ENCODE results near the gene PARK7. TPM values are rescaled to one million over a fixed set of nuclear protein-coding genes. Genes with fewer than 3 reads are reported as not detected.

The PARK7 gene
- total RNA-seq, 1 experiment from 2014 or later, result 352 TPM

DNA sequence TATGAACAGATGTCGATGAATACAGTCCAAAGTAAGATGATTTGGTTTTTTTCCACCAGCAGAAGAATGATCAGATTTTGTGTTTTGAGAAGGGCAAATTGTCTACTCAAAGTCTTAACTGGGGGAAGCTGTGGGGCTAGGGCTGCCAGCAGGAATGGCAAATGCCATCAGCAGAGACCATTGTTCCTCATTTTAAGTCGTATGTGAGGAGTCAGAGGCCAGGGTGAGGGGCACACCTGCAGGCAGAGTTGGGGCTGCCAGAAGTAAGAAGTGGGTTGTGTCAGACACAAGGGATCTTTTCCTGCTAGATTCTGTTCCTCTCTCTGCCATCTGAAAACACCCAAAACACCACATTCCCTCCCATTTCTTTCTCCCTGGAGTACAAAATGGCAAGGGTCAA lies 8.7 kb downstream of the PARK7 start:
- TF ChIP-seq EZH2 (IDR thresholded peaks at IDR 0.05; ENCODE audit: borderline replicate concordance, low read depth, low read length, poor library complexity, severe bottlenecking), result no peak
- TF ChIP-seq, protein P1, sequence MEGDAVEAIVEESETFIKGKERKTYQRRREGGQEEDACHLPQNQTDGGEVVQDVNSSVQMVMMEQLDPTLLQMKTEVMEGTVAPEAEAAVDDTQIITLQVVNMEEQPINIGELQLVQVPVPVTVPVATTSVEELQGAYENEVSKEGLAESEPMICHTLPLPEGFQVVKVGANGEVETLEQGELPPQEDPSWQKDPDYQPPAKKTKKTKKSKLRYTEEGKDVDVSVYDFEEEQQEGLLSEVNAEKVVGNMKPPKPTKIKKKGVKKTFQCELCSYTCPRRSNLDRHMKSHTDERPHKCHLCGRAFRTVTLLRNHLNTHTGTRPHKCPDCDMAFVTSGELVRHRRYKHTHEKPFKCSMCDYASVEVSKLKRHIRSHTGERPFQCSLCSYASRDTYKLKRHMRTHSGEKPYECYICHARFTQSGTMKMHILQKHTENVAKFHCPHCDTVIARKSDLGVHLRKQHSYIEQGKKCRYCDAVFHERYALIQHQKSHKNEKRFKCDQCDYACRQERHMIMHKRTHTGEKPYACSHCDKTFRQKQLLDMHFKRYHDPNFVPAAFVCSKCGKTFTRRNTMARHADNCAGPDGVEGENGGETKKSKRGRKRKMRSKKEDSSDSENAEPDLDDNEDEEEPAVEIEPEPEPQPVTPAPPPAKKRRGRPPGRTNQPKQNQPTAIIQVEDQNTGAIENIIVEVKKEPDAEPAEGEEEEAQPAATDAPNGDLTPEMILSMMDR (conservative IDR thresholded peaks at IDR 0.05; ENCODE audit: low read depth, low read length), result no peak
- intact Hi-C loops (cut with micrococcal nuclease; ENCODE audit: unreplicated experiment), result no loop called here
- BruUV-seq (replicated peaks), result no TSS peak

DNA sequence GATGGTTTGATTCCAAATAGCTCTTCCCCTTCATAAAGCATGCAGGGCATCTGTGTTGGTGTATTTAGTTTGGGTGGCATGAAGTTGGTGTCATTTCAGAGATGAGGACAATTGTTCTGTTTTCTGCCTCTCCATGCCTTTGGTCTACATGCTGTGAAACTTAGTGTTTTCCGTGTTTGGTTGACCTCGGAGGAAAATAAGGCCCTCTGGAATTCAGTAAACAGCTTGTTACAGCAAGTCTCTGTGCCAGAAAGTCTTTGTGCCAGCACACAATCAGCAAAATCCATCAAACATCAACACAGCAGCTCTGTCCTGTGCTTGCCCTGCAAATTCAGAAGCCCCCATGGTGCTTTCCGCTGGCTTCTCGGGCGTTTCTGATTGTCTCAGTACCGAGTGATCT lies 9.5 kb downstream of the PARK7 start:
- H3K27me3 ChIP-seq (replicated peaks; ENCODE audit: insufficient read depth, low read depth, low read length, poor library complexity), result no peaks in the 10 kb centered on the region
- ChIA-PET POLR2A (ENCODE audit: low non-redundant PET) (no interaction called here), CTCF (no interaction called here)
- no peak for DNase-seq (ENCODE audit: low spot score)
- no peaks in the 10 kb centered on the region for H3K4me1 ChIP-seq (ENCODE audit: insufficient read depth, low read length, poor library complexity, severe bottlenecking)
- H3K4me3 ChIP-seq (ENCODE audit: low read depth, low read length, poor library complexity, severe bottlenecking), result no peak overlapping the region
- BruUV-seq (replicated peaks), result no TSS peak
- TF ChIP-seq EZH2 (IDR thresholded peaks at IDR 0.05; ENCODE audit: borderline replicate concordance, low read depth, low read length, poor library complexity, severe bottlenecking), result no peak
- TF ChIP-seq, protein P1 (conservative IDR thresholded peaks at IDR 0.05; ENCODE audit: low read depth, low read length), result no peak
- H3K27ac ChIP-seq (ENCODE audit: low read depth, low read length, poor library complexity, severe bottlenecking), result no peak overlapping the region
- peaks cover 69% of the 10 kb centered on the region for H3K36me3 ChIP-seq (ENCODE audit: insufficient read depth, low read length, poor library complexity, severe bottlenecking)
- no peaks in the 10 kb centered on the region for H3K9me3 ChIP-seq (ENCODE audit: low read depth, low read length, poor library complexity, severe bottlenecking)
- intact Hi-C loops (cut with micrococcal nuclease; ENCODE audit: unreplicated experiment), result no loop called here

More for the DNA sequence above, 8.7 kb downstream of the PARK7 start:
- ChIA-PET POLR2A (ENCODE audit: low non-redundant PET) (no interaction called here), CTCF (no interaction called here)
- no peaks in the 10 kb centered on the region for H3K9me3 ChIP-seq (ENCODE audit: low read depth, low read length, poor library complexity, severe bottlenecking)
- H3K4me3 ChIP-seq (ENCODE audit: low read depth, low read length, poor library complexity, severe bottlenecking), result no peak overlapping the region
- no peak for DNase-seq (ENCODE audit: low spot score)
- H3K27ac ChIP-seq (ENCODE audit: low read depth, low read length, poor library complexity, severe bottlenecking), result no peak overlapping the region
- peaks cover 75% of the 10 kb centered on the region for H3K36me3 ChIP-seq (ENCODE audit: insufficient read depth, low read length, poor library complexity, severe bottlenecking)
- no peaks in the 10 kb centered on the region for H3K4me1 ChIP-seq (ENCODE audit: insufficient read depth, low read length, poor library complexity, severe bottlenecking)
- no peaks in the 10 kb centered on the region for H3K27me3 ChIP-seq (replicated peaks; ENCODE audit: insufficient read depth, low read depth, low read length, poor library complexity)

GRCh38 chr1:7972285-7972684 lies 10.8 kb downstream of the PARK7 start:
- ChIA-PET CTCF (no interaction called here), POLR2A (ENCODE audit: low non-redundant PET) (interaction anchor here (0.7 kb wide), 1 partner anchor 13 kb away, joined by 3 read pairs; no protein-coding TSS in a partner anchor)
- DNase-seq (ENCODE audit: low spot score), result no peak
- Histone ChIP-seq H3K4me1 (ENCODE audit: insufficient read depth, low read length, poor library complexity, severe bottlenecking) (no peaks in the 10 kb centered on the region), H3K27me3 (replicated peaks; ENCODE audit: insufficient read depth, low read depth, low read length, poor library complexity) (no peaks in the 10 kb centered on the region), H3K4me3 (ENCODE audit: low read depth, low read length, poor library complexity, severe bottlenecking) (no peak overlapping the region), H3K9me3 (ENCODE audit: low read depth, low read length, poor library complexity, severe bottlenecking) (no peaks in the 10 kb centered on the region), H3K36me3 (ENCODE audit: insufficient read depth, low read length, poor library complexity, severe bottlenecking) (peaks cover 67% of the 10 kb centered on the region), H3K27ac (ENCODE audit: low read depth, low read length, poor library complexity, severe bottlenecking) (no peak overlapping the region)
- TF ChIP-seq EZH2 (IDR thresholded peaks at IDR 0.05; ENCODE audit: borderline replicate concordance, low read depth, low read length, poor library complexity, severe bottlenecking), result no peak
- TF ChIP-seq, protein P1 (conservative IDR thresholded peaks at IDR 0.05; ENCODE audit: low read depth, low read length), result no peak
- no TSS peak for BruUV-seq (replicated peaks)
- intact Hi-C loops (cut with micrococcal nuclease; ENCODE audit: unreplicated experiment), result no loop called here
